Stimulated activated CD8-positive, alpha-beta memory T cell treated with anti-CD3 and anti-CD28 coated beads, Interleukin-4, amount 100 ng/mL, for 24 hours (primary cell): ENCODE data around the gene RET.
A peak's percentile ranks its signal among the peaks of the same experiment; 100 is the strongest.
"Not testable (repeated sequence)": the region's sequence is repeated elsewhere in the genome, so short reads cannot be mapped to it uniquely, and the experiment has no call there.

Source experiments
- DNase-seq: peaks from one replicate; pipeline ENCODE4 v3.0.0-alpha.2; 2020; ENCODE audit warnings: low read depth

Gene RET

GRCh38 chr10:43078175-43078985, 1.5 kb downstream of the RET start:
- no peak for DNase-seq

GRCh38 chr10:43078986-43079273, 2.1 kb downstream of the RET start:
- no peak for DNase-seq

GRCh38 chr10:43079856-43080255, 3.0 kb downstream of the RET start:
- DNase-seq: no peak

GRCh38 chr10:43082087-43082486, 5.2 kb downstream of the RET start:
- DNase-seq: no peak

GRCh38 chr10:43082746-43083145, 5.9 kb downstream of the RET start:
- no peak for DNase-seq

- DNase-seq: no peak
These were observed 6.9 kb downstream of the RET start for GRCh38 chr10:43083764-43084163.

GRCh38 chr10:43084812-43085211, 7.9 kb downstream of the RET start:
- no peak for DNase-seq

GRCh38 chr10:43086321-43086942, 9.6 kb downstream of the RET start:
- no peak for DNase-seq

- DNase-seq: no peak
These were observed 12.7 kb downstream of the RET start for GRCh38 chr10:43089519-43089918.

- no peak for DNase-seq
These were observed 13.3 kb downstream of the RET start for GRCh38 chr10:43090188-43090587.

GRCh38 chr10:43090664-43091063, 13.8 kb downstream of the RET start:
- DNase-seq: no peak

GRCh38 chr10:43091846-43092245, 15.0 kb downstream of the RET start:
- DNase-seq: no peak

GRCh38 chr10:43093423-43094076, 16.7 kb downstream of the RET start:
- no peak for DNase-seq

GRCh38 chr10:43094085-43094484, 17.2 kb downstream of the RET start:
- no peak for DNase-seq

GRCh38 chr10:43099339-43099738, 22.5 kb downstream of the RET start:
- not testable (repeated sequence) for DNase-seq

GRCh38 chr10:43099928-43100327, 23.1 kb downstream of the RET start:
- no peak for DNase-seq

- no peak for DNase-seq
These were observed 23.5 kb downstream of the RET start for GRCh38 chr10:43100366-43100765.

GRCh38 chr10:43102063-43102828, 25.4 kb downstream of the RET start:
- DNase-seq: no peak

GRCh38 chr10:43105102-43105955, 28.5 kb downstream of the RET start:
- DNase-seq: peak; percentile 63

GRCh38 chr10:43105956-43106229, 29.0 kb downstream of the RET start:
- DNase-seq: no peak

GRCh38 chr10:43106256-43107091, 29.6 kb downstream of the RET start:
- no peak for DNase-seq
